SK-N-SH treated with all-trans-retinoic acid at 6 μM for 48 hours (cell line): ENCODE measurements around the gene SRBD1.
A peak's percentile ranks its signal among the peaks of the same experiment; 100 is the strongest.

Experiments
- ATAC-seq: fragments of 200-7000 bp; cut with Tn5 transposase; 3 replicates; pipeline ENCODE4 v1.9.1; 2020; ENCODE audit warnings: mild to moderate bottlenecking, moderate library complexity
- ARNTL ChIP-seq: fragments of 450-650 bp; formaldehyde crosslinking; IDR thresholded peaks from 2 replicates; pipeline ENCODE4 v1.5.0; 2020; ENCODE audit warnings: low read depth, mild to moderate bottlenecking, moderate library complexity, borderline replicate concordance
- BACH2 ChIP-seq: fragments of 250-450 bp; sonication (Bioruptor Pico); IDR thresholded peaks from 2 replicates; pipeline ENCODE4 v1.9.0; 2021; ENCODE audit warnings: mild to moderate bottlenecking, borderline replicate concordance
- CREB5 ChIP-seq: fragments of 250-450 bp; sonication (Bioruptor Pico); IDR thresholded peaks from 2 replicates; pipeline ENCODE4 v1.5.1; 2020; ENCODE audit warnings: low read depth, mild to moderate bottlenecking, moderate library complexity
- CSDC2 ChIP-seq: fragments of 250-450 bp; sonication (Bioruptor Pico); IDR thresholded peaks from 2 replicates; pipeline ENCODE4 v1.5.0; 2020; ENCODE audit warnings: mild to moderate bottlenecking, moderate library complexity
- CSRNP3 ChIP-seq: fragments of 250-450 bp; sonication (Bioruptor Pico); IDR thresholded peaks from 2 replicates; pipeline ENCODE4 v1.5.1; 2021; ENCODE audit warnings: mild to moderate bottlenecking, moderate library complexity
- ESRRG ChIP-seq: fragments of 250-450 bp; sonication (Bioruptor Pico); IDR thresholded peaks from 2 replicates; pipeline ENCODE4 v1.6.1; 2021; ENCODE audit warnings: mild to moderate bottlenecking
- GLIS3 ChIP-seq: fragments of 250-450 bp; sonication (Bioruptor Pico); IDR thresholded peaks from 2 replicates; pipeline ENCODE4 v1.5.0; 2020; ENCODE audit warnings: mild to moderate bottlenecking, moderate library complexity
- OSR1 ChIP-seq: fragments of 250-450 bp; sonication (Bioruptor Pico); IDR thresholded peaks from 2 replicates; pipeline ENCODE4 v1.8.0; 2022; ENCODE audit warnings: moderate library complexity, mild to moderate bottlenecking, inconsistent platforms
- POU6F1 ChIP-seq: fragments of 250-450 bp; sonication (Bioruptor Pico); IDR thresholded peaks from 2 replicates; pipeline ENCODE4 v1.8.0; 2021; ENCODE audit warnings: low read depth, mild to moderate bottlenecking, moderate library complexity, borderline replicate concordance
- PPARA ChIP-seq: fragments of 250-450 bp; sonication (Bioruptor Pico); IDR thresholded peaks from 2 replicates; pipeline ENCODE4 v1.5.0; 2020; ENCODE audit warnings: mild to moderate bottlenecking, borderline replicate concordance
- RARB ChIP-seq: fragments of 250-450 bp; sonication (Bioruptor Pico); IDR thresholded peaks from 2 replicates; pipeline ENCODE4 v1.8.0; 2021; ENCODE audit warnings: mild to moderate bottlenecking, moderate library complexity
- SNAI2 ChIP-seq: fragments of 250-450 bp; sonication (Bioruptor Pico); IDR thresholded peaks from 2 replicates; pipeline ENCODE4 v1.5.0; 2020; ENCODE audit warnings: mild to moderate bottlenecking, moderate library complexity
- TCF4 ChIP-seq: fragments of 250-450 bp; sonication (Bioruptor Pico); IDR thresholded peaks from 2 replicates; pipeline ENCODE4 v1.8.0; 2021; ENCODE audit warnings: mild to moderate bottlenecking, moderate library complexity, borderline replicate concordance
- TOX ChIP-seq: fragments of 250-450 bp; sonication (Bioruptor Pico); IDR thresholded peaks from 2 replicates; pipeline ENCODE4 v1.8.0; 2021; ENCODE audit warnings: mild to moderate bottlenecking, moderate library complexity, borderline replicate concordance
- TSHZ2 ChIP-seq: fragments of 250-450 bp; sonication (Bioruptor Pico); IDR thresholded peaks from 2 replicates; pipeline ENCODE4 v1.5.0; 2020; ENCODE audit warnings: mild to moderate bottlenecking, moderate library complexity
- ZC3H10 ChIP-seq: fragments of 250-450 bp; sonication (Bioruptor Pico); IDR thresholded peaks from 2 replicates; pipeline ENCODE4 v1.5.1; 2021; ENCODE audit warnings: mild to moderate bottlenecking, moderate library complexity
- ZFP3 ChIP-seq: fragments of 250-450 bp; sonication (Bioruptor Pico); IDR thresholded peaks from 2 replicates; pipeline ENCODE4 v1.5.0; 2020; ENCODE audit warnings: mild to moderate bottlenecking, moderate library complexity
- ZFP30 ChIP-seq: fragments of 450-650 bp; formaldehyde crosslinking; IDR thresholded peaks from 2 replicates; pipeline ENCODE4 v1.5.0; 2022; ENCODE audit warnings: mild to moderate bottlenecking, moderate library complexity
- ZNF70 ChIP-seq: fragments of 450-650 bp; formaldehyde crosslinking; IDR thresholded peaks from 2 replicates; pipeline ENCODE4 v1.5.0; 2020; ENCODE audit warnings: mild to moderate bottlenecking, moderate library complexity
- ZNF8 ChIP-seq: fragments of 450-650 bp; formaldehyde crosslinking; IDR thresholded peaks from 2 replicates; pipeline ENCODE4 v1.5.0; 2020; ENCODE audit warnings: mild to moderate bottlenecking, moderate library complexity

The SRBD1 gene

GRCh38 chr2:45649462-45649857 lies 38.4 kb upstream of the SRBD1 start:
- TF ChIP-seq TSHZ2 (CRISPR knock-in tag) (0 out of 2 replicates have a peak, but pooled peaks have one; percentile 48), ARNTL (CRISPR knock-in tag) (no peak)
- ATAC-seq = peak; percentile 1; the same call in 2 of the 3 replicates

- no peak for TF ChIP-seq ZNF8 (CRISPR knock-in tag)
- no peak for TF ChIP-seq CSDC2
- TF ChIP-seq POU6F1 = no peak
- no peak for TF ChIP-seq CREB5 (CRISPR knock-in tag)
- TF ChIP-seq ZC3H10 (CRISPR knock-in tag) = no peak
- no peak for TF ChIP-seq OSR1 (CRISPR knock-in tag)
- TF ChIP-seq ESRRG (CRISPR knock-in tag) = no peak
- TF ChIP-seq ARNTL (CRISPR knock-in tag) = no peak
- TF ChIP-seq ZFP3 (CRISPR knock-in tag) = no peak
- TF ChIP-seq ZFP30 = no peak
- no peak for TF ChIP-seq TCF4 (CRISPR knock-in tag)
- TF ChIP-seq CSRNP3 (CRISPR knock-in tag) = no peak
- no peak for TF ChIP-seq BACH2 (CRISPR knock-in tag)
- no peak for TF ChIP-seq SNAI2
- no peak for TF ChIP-seq TSHZ2 (CRISPR knock-in tag)
- no peak for TF ChIP-seq PPARA
- TF ChIP-seq TOX (CRISPR knock-in tag) = no peak
- no peak for TF ChIP-seq RARB (CRISPR knock-in tag)
- no peak for TF ChIP-seq GLIS3 (CRISPR knock-in tag)
- no peak for TF ChIP-seq ZNF70 (CRISPR knock-in tag)
- ATAC-seq = no peak
Measured at GRCh38 chr2:45648636-45649035, 37.6 kb upstream of the SRBD1 start.

- ATAC-seq = no peak
Measured at GRCh38 chr2:45647986-45648520, 37.0 kb upstream of the SRBD1 start.

More at GRCh38 chr2:45647986-45648520, 37.0 kb upstream of the SRBD1 start:
- no peak for TF ChIP-seq ZNF70 (CRISPR knock-in tag)
